Adipose tissue (tissue), 3 donors: ENCODE results near the gene PDE4A. TPM values are rescaled to one million over a fixed set of nuclear protein-coding genes. Genes with fewer than 3 reads are reported as not detected.
"Not testable (repeated sequence)": the region's sequence is repeated elsewhere in the genome, so short reads cannot be mapped to it uniquely, and the experiment has no call there.

ENCODE experiments used
- H3K27ac ChIP-seq: one replicate; pipeline ENCODE4 v1.5.1; 2013; ENCODE audit warnings: low read depth, low read length
- WGBS, 3 donors: extraction: QIAGEN DNeasy Blood & Tissue Kit; methylation state at CpG; one replicate each; pipeline ENCODE4 v1.1.7; 2013; 5-methylcytosine and 5-hydroxymethylcytosine counted together
- polyA plus RNA-seq, 3 donors: library from polyadenylated mRNA; stranded (reverse); fragments of 200-250 nt; gene quantifications; one replicate each; pipeline ENCODE4 v1.2.3, GENCODE V29; 2013
- donor health status: healthy with polysubstance abuse.
- donor health status: Bipolar disorder and iron deficiency.
- donor health status: healthy.

The PDE4A gene
- polyA plus RNA-seq = 10 to 100 TPM in 2 of 3 donors, 1 to 10 TPM in 1; 6.4 to 11.9 (median 10.6) TPM

GRCh38 chr19:10420444-10421239 lies at the start of gene PDE4A:
Gene PDE4A (plus strand): TSS chr19:10420538. CDS start chr19:10420765, 227 bp downstream.
- 1 to 2% (median 1%) methylated on average over 76 to 104 of the region's 104 CpGs for WGBS, 3 donors
- no peak within 1 kb of the TSS for H3K27ac ChIP-seq

GRCh38 chr19:10372690-10373089 lies 47.6 kb upstream of the PDE4A start:
- no peak overlapping the region for H3K27ac ChIP-seq
- 70 to 93% (median 92%) methylated on average over 3 of the region's 3 CpGs for WGBS, 3 donors

- H3K27ac ChIP-seq = no peak overlapping the region
- 77 to 88% (median 86%) methylated on average over 5 of the region's 5 CpGs for WGBS, 3 donors
Measured at GRCh38 chr19:10374931-10375330, 45.4 kb upstream of the PDE4A start.

GRCh38 chr19:10377140-10377640 lies 43.1 kb upstream of the PDE4A start:
- H3K27ac ChIP-seq = not testable (repeated sequence)
- 90 to 96% (median 91%) methylated on average over 2 of the region's 2 CpGs for WGBS, 3 donors

GRCh38 chr19:10378124-10378523 lies 42.2 kb upstream of the PDE4A start:
- WGBS, 3 donors = 92 to 95% (median 93%) methylated on average over 7 to 8 of the region's 8 CpGs
- no peak overlapping the region for H3K27ac ChIP-seq

GRCh38 chr19:10379880-10380312 lies 40.4 kb upstream of the PDE4A start:
- 1 to 2% (median 1%) methylated on average over 10 of the region's 10 CpGs for WGBS, 3 donors
- H3K27ac ChIP-seq = no peak overlapping the region

GRCh38 chr19:10380313-10381102 lies 39.8 kb upstream of the PDE4A start, which contains the start of gene TYK2:
Gene TYK2 (minus strand): TSS chr19:10380572. CDS start chr19:10378406, 2,166 bp downstream.
- peak within 1 kb of the TSS; percentile 5 for H3K27ac ChIP-seq
- 0 to 1% (median 0%) methylated on average over 56 to 58 of the region's 58 CpGs for WGBS, 3 donors

GRCh38 chr19:10383223-10383499 lies 37.2 kb upstream of the PDE4A start:
- H3K27ac ChIP-seq = not testable (repeated sequence)
- WGBS, 3 donors = 86 to 88% (median 88%) methylated on average over 8 of the region's 8 CpGs

GRCh38 chr19:10384580-10384979 lies 35.8 kb upstream of the PDE4A start:
- 70 to 85% (median 81%) methylated on average over 9 of the region's 9 CpGs for WGBS, 3 donors
- H3K27ac ChIP-seq = no peak overlapping the region

- H3K27ac ChIP-seq = no peak overlapping the region
- 0 to 2% (median 1%) methylated on average over 3 of the region's 3 CpGs for WGBS, 3 donors
Measured at GRCh38 chr19:10388957-10389356, 31.4 kb upstream of the PDE4A start.

GRCh38 chr19:10389863-10390262 lies 30.5 kb upstream of the PDE4A start:
- H3K27ac ChIP-seq = no peak overlapping the region
- 43 to 57% (median 53%) methylated on average over 12 of the region's 12 CpGs for WGBS, 3 donors

GRCh38 chr19:10390652-10391286 lies 29.6 kb upstream of the PDE4A start:
- no peak overlapping the region for H3K27ac ChIP-seq
- WGBS, 3 donors = 44 to 59% (median 49%) methylated on average over 9 of the region's 9 CpGs

GRCh38 chr19:10392120-10392519 lies 28.2 kb upstream of the PDE4A start:
- H3K27ac ChIP-seq = no peak overlapping the region
- 80 to 85% (median 84%) methylated on average over 6 of the region's 6 CpGs for WGBS, 3 donors

- no peak overlapping the region for H3K27ac ChIP-seq
- WGBS, 3 donors = 93% methylated on average over 24 of the region's 24 CpGs
Measured at GRCh38 chr19:10393137-10393536, 27.2 kb upstream of the PDE4A start.

GRCh38 chr19:10395003-10395402 lies 25.3 kb upstream of the PDE4A start:
- no peak overlapping the region for H3K27ac ChIP-seq
- 93 to 95% (median 94%) methylated on average over 12 of the region's 12 CpGs for WGBS, 3 donors

GRCh38 chr19:10395436-10395835 lies 24.9 kb upstream of the PDE4A start:
- 92 to 96% (median 95%) methylated on average over 17 to 26 of the region's 26 CpGs for WGBS, 3 donors
- H3K27ac ChIP-seq = no peak overlapping the region

- peak overlapping the region; percentile 17 for H3K27ac ChIP-seq
- WGBS, 3 donors = 66 to 80% (median 71%) methylated on average over 22 to 24 of the region's 24 CpGs
Measured at GRCh38 chr19:10395917-10396316, 24.4 kb upstream of the PDE4A start.

- no peak overlapping the region for H3K27ac ChIP-seq
- 79 to 83% (median 83%) methylated on average over 9 of the region's 9 CpGs for WGBS, 3 donors
Measured at GRCh38 chr19:10398819-10399218, 21.5 kb upstream of the PDE4A start.

GRCh38 chr19:10399340-10399739 lies 21.0 kb upstream of the PDE4A start:
- not testable (repeated sequence) for H3K27ac ChIP-seq
- 85 to 95% (median 90%) methylated on average over 6 to 8 of the region's 8 CpGs for WGBS, 3 donors
